ENCODE data around the gene NR2F2.

NR2F2 gene

GRCh38 chr15:96340598-96341512 is 10.4 kb downstream of the NR2F2 start:
- peak overlapping the region; percentile 93 for H3K4me3 ChIP-seq (ENCODE audit: low read length)
- DNase-seq (ENCODE audit: low read depth), result peak; percentile 66

DNA sequence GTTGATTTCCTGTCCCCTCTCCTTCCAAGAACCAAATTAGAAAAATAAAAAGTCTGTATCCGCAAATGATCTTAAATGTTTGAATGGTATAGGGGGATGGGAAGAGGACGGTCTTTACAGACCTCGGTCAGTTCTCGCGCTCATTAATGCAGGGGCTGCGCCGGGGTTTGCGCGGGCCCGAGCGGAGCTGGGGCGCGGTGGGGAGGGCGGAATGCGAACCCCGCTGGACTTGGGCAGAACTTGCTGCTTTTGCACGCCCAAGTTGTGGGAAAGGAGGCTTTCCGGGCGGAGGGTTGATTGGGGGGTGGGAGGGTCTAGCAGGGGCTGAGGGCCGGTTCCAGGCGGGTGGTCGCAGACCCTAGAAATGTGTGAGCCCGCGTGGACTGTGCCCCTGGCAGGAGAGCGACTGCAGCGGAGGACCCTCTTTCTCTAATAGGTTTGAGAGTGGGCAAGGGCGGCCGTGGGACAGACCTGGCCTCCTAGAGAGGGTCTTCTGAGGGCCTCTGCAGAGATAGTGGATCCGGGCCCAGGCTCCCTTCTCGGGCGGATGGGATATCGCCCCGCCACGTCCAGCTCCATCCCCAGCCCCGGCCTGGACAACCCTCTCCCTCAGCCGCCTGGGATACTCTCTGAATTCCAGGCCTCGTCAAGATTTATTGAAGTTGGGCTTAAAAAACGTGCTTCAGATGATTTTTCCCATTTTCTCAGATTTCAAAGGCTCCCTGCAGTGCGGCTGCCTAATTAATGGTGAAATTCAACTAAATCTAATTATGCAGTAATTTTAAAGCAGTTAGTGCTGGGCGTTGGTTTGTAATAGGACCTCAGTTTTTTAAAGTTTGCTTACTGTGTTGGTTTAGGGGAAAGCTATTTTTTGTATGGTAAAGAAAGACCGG is 11.3 kb downstream of the NR2F2 start:
- peak overlapping the region; percentile 93 for H3K4me3 ChIP-seq (ENCODE audit: low read length)
- no peak for DNase-seq (ENCODE audit: low read depth)
- TF ChIP-seq, protein P1, sequence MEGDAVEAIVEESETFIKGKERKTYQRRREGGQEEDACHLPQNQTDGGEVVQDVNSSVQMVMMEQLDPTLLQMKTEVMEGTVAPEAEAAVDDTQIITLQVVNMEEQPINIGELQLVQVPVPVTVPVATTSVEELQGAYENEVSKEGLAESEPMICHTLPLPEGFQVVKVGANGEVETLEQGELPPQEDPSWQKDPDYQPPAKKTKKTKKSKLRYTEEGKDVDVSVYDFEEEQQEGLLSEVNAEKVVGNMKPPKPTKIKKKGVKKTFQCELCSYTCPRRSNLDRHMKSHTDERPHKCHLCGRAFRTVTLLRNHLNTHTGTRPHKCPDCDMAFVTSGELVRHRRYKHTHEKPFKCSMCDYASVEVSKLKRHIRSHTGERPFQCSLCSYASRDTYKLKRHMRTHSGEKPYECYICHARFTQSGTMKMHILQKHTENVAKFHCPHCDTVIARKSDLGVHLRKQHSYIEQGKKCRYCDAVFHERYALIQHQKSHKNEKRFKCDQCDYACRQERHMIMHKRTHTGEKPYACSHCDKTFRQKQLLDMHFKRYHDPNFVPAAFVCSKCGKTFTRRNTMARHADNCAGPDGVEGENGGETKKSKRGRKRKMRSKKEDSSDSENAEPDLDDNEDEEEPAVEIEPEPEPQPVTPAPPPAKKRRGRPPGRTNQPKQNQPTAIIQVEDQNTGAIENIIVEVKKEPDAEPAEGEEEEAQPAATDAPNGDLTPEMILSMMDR (conservative IDR thresholded peaks at IDR 0.05; ENCODE audit: low read length), result no peak

More at GRCh38 chr15:96340598-96341512, 10.4 kb downstream of the NR2F2 start:
- TF ChIP-seq, protein P1 (conservative IDR thresholded peaks at IDR 0.05; ENCODE audit: low read length), result no peak

- no peak overlapping the region for H3K4me3 ChIP-seq (ENCODE audit: low read length)
- TF ChIP-seq, protein P1 (conservative IDR thresholded peaks at IDR 0.05; ENCODE audit: low read length), result no peak
- no peak for DNase-seq (ENCODE audit: low read depth)
These were observed 12.1 kb downstream of the NR2F2 start for GRCh38 chr15:96342406-96343112.

- TF ChIP-seq, protein P1 (conservative IDR thresholded peaks at IDR 0.05; ENCODE audit: low read length), result no peak
- DNase-seq (ENCODE audit: low read depth), result no peak
- H3K4me3 ChIP-seq (ENCODE audit: low read length), result no peak overlapping the region
These were observed 12.9 kb downstream of the NR2F2 start for GRCh38 chr15:96343113-96344059.

DNA sequence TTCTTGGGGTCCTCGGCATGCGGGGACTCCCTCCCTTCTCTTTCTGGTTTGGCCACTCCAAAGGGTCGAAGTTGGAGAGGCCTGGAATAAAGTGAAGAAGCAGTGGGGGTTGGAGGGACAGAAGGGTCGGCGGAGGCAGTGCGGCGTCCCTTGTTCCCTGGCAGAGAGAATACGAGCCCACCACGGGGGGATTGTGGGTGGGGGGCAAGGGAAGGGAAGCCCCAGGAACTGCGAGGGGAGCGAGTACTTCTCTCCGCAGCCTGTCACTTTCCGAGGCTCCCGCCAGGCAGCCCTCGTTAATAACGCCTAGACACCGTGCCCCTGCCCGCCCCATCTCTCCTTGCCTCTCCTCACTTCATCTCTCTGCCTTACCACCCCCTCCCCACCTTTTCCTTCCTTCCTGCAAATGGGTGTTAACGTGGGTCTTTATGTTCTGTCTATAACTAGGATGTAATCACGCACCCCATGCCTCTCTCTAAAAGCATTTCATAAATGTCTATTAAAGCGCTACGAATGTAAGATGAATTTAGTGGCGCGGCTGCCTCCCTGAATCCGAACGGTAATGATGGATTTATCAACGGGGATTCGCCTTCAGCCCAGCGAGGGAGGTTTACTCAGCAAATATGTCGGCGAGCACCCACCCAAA is 13.7 kb downstream of the NR2F2 start:
- no peak overlapping the region for H3K4me3 ChIP-seq (ENCODE audit: low read length)

More for the DNA sequence above, 13.7 kb downstream of the NR2F2 start:
- TF ChIP-seq, protein P1 (conservative IDR thresholded peaks at IDR 0.05; ENCODE audit: low read length), result no peak
- DNase-seq (ENCODE audit: low read depth), result no peak
